ENCODE results near the gene HIF3A. TPM values are rescaled to one million over a fixed set of nuclear protein-coding genes. Genes with fewer than 3 reads are reported as not detected.
"Not testable (repeated sequence)": the region's sequence is repeated elsewhere in the genome, so short reads cannot be mapped to it uniquely, and the experiment has no call there.

Gene HIF3A
- polyA plus RNA-seq, 3 donors: 9.5 to 99.1 (median 25.0) TPM

DNA sequence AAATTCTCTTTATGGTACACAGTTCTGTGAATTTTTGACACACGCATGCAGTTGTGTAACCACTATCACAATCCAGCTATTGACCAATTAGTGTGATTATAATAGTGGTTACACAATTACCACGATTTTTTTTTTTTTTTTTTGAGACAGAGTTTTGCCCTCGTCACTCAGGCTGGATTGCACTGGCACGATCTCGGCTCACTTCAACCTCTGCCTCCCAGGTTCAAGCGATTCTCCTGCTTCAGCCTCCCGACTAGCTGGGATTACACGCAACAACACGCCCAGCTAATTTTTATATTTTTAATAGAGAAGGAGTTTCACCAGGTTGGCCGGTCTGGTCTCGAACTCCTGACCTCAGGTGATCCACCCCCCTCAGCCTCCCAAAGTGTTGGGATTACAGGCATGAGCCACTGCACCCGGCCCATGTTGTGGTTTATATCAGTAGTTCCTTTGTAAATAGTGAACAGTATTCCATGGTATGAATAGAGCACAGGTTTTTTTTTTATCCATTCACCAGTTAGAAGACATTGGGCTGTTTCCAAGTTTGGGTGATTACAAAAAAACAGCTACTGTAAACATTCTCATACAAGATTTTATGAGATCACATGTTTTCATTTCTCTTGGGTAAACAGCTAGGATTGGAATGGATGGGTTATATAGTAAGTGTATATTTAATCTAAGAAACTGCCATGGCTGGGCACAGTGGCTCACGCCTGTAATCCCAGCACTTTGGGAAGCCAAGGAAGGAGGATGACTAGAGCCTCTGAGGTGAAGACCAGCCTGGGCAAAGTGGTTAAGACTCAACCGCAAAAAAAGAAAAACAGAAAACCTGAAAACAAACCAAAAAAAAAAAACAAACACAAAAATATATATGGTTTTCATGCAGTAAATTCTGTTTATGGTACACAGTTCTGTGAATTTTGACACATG is 17.0 kb downstream of the HIF3A start:
- not testable (repeated sequence) for H3K27ac ChIP-seq (ENCODE audit: low read depth, low read length)
- 76 to 82% (median 81%) methylated on average over 14 of the region's 14 CpGs for WGBS, 3 donors

GRCh38 chr19:46317339-46317738 is 20.5 kb downstream of the HIF3A start:
- no peak overlapping the region for H3K27ac ChIP-seq (ENCODE audit: low read depth, low read length)

GRCh38 chr19:46319613-46320012 is 22.8 kb downstream of the HIF3A start:
- no peak overlapping the region for H3K27ac ChIP-seq (ENCODE audit: low read depth, low read length)
- 87 to 92% (median 87%) methylated on average over 6 of the region's 6 CpGs for WGBS, 3 donors

More at GRCh38 chr19:46317339-46317738, 20.5 kb downstream of the HIF3A start:
- 67 to 73% (median 67%) methylated on average over 2 of the region's 2 CpGs for WGBS, 3 donors

DNA sequence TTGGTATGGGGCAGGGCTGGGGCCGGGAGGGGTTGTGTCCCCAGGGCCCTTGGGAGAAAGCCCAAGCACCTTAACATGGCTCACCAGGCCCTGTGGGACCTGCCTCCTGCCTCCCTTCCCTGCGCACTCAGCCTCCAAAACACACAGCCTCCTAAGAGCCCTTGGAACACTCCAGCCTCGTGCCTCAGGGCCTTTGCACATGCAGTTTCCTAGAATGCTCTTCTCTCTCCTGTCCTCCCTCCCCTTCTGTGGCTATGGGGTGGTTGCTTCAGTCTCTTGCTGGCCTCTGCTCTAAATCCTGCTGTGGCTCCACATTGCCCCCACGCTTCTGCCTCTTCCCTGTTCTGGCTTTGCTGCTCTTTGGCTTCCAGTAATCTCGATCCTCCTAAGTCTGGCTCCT is 23.7 kb downstream of the HIF3A start:
- WGBS, 3 donors: 90 to 98% (median 97%) methylated on average over 4 to 5 of the region's 5 CpGs

DNA sequence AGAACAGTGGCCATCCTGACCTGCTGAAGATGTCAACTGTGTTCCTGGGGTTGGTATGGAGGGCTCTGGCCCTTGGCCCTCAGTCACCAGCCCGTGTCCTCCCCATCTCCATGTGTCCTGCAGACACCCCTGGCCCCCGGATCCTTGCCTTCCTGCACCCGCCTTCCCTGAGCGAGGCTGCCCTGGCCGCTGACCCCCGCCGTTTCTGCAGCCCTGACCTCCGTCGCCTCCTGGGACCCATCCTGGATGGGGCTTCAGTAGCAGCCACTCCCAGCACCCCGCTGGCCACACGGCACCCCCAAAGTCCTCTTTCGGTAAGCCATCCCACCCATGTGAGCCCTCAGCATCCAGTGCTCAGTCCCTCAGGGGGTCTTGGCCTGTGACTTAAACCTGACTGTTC is 24.8 kb downstream of the HIF3A start:
- WGBS, 3 donors: 91 to 94% (median 93%) methylated on average over 12 of the region's 12 CpGs
- H3K27ac ChIP-seq (ENCODE audit: low read depth, low read length): no peak overlapping the region

More for the DNA sequence above, 23.7 kb downstream of the HIF3A start:
- H3K27ac ChIP-seq (ENCODE audit: low read depth, low read length): no peak overlapping the region

DNA sequence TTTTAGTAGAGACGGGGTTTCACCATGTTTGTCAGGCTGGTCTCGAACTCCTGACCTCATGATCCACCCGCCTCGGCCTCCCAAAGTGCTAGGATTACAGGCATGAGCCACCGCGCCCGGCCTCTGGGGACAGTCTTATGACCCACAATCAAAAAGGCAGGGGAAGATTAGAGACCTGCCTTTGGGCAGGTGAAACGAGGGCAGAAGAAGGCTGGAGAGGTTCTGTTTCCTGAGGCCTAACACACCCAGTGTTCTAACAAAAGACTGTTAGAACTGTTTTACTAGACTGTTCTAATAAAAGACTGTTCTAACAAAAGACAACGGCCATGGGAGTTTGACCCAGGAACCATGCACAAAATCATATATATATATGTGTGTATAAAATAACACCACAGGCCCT is 26.4 kb downstream of the HIF3A start:
- not testable (repeated sequence) for H3K27ac ChIP-seq (ENCODE audit: low read depth, low read length)
- 85 to 93% (median 89%) methylated on average over 9 of the region's 9 CpGs for WGBS, 3 donors

- WGBS, 3 donors: 69 to 86% (median 84%) methylated on average over 3 of the region's 3 CpGs
- H3K27ac ChIP-seq (ENCODE audit: low read depth, low read length): no peak overlapping the region
Measured at GRCh38 chr19:46324277-46324676, 27.4 kb downstream of the HIF3A start.

- 93 to 94% (median 94%) methylated on average over 4 of the region's 4 CpGs for WGBS, 3 donors
- H3K27ac ChIP-seq (ENCODE audit: low read depth, low read length): no peak overlapping the region
Measured at GRCh38 chr19:46326608-46327007, 29.8 kb downstream of the HIF3A start.

DNA sequence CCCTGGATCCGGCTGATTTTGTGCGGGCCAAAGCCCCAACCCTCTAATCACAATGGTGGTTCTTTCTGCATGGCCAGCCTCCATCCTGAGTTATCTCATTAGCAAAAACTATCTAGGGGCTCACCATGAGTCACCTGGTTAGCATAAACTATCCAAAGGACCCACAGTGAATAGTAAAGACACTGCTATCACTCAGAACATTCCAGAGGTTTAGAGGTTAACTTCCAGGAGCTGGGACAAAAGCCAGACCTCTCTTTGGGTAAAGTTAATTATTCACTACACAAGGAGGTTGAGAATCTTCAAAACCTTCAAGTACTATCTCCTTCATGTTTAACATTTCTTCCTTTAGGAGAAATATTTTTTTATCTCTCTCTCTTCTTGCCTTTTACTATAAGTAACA is 31.2 kb downstream of the HIF3A start:
- no peak overlapping the region for H3K27ac ChIP-seq (ENCODE audit: low read depth, low read length)
- 97 to 98% (median 98%) methylated on average over 2 of the region's 2 CpGs for WGBS, 3 donors

GRCh38 chr19:46330319-46330918 is 33.6 kb downstream of the HIF3A start:
- H3K27ac ChIP-seq (ENCODE audit: low read depth, low read length): no peak overlapping the region
- 83 to 92% (median 92%) methylated on average over 2 of the region's 2 CpGs for WGBS, 3 donors

DNA sequence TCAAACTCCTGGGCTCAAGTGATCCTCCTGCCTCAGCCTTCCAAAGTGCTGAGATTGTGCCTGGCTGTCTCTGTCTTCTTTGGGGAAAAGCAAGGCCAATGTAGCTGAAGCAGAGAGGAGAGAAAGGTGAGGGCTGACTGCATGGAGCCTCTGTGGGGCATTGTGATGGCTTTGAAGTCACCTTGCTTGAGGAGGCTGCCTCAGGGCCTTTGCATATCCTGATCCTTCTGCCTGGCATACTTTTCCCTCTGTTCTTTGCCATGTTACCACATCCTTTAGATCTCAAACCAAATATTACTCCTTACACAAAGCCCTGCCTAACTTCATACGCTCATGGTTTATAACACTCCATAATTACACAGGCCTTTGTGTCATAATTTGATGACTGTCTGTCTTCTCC is 40.6 kb downstream of the HIF3A start:
- H3K27ac ChIP-seq (ENCODE audit: low read depth, low read length): no peak overlapping the region
- WGBS, 3 donors: 89 to 96% (median 93%) methylated on average over 1 of the region's 1 CpG

- WGBS, 3 donors: 66 to 72% (median 72%) methylated on average over 10 of the region's 10 CpGs
- H3K27ac ChIP-seq (ENCODE audit: low read depth, low read length): no peak overlapping the region
Measured at GRCh38 chr19:46339446-46339845, 42.6 kb downstream of the HIF3A start.

GRCh38 chr19:46340051-46340659 is 43.3 kb downstream of the HIF3A start:
- WGBS, 3 donors: 94 to 97% (median 94%) methylated on average over 11 of the region's 11 CpGs
- H3K27ac ChIP-seq (ENCODE audit: low read depth, low read length): no peak overlapping the region

GRCh38 chr19:46341937-46342336 is 45.1 kb downstream of the HIF3A start:
- 78 to 90% (median 90%) methylated on average over 3 of the region's 3 CpGs for WGBS, 3 donors
- H3K27ac ChIP-seq (ENCODE audit: low read depth, low read length): no peak overlapping the region

DNA sequence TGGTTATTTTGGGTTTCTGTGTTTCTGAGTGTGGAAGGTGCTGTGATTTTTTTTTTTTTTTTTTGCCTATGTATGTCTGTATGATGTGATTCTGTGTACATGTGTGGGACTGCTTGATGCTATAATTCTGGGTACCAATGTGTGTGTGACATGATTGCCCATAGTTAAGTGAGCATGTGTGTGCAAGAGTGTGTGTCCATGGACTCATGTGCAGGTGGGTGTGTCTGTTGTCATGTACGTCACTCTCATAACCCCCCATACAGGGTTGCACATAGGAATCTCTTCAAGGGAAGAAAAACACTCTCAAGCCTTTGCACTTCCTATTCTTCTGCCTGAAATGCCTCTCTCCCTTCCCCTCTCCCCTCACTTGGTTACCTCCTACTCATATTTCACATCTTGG is 47.5 kb downstream of the HIF3A start:
- H3K27ac ChIP-seq (ENCODE audit: low read depth, low read length): no peak overlapping the region
- WGBS, 3 donors: 57 to 64% (median 60%) methylated on average over 1 of the region's 1 CpG

GRCh38 chr19:46345157-46345556 is 48.3 kb downstream of the HIF3A start:
- H3K27ac ChIP-seq (ENCODE audit: low read depth, low read length): no peak overlapping the region
- 89 to 93% (median 93%) methylated on average over 5 of the region's 5 CpGs for WGBS, 3 donors

GRCh38 chr19:46346821-46347571 is 50.2 kb downstream of the HIF3A start, which contains the start of gene PPP5C:
Gene PPP5C (plus strand): TSS chr19:46347087. CDS start chr19:46347097, 10 bp downstream.
- 0 to 1% (median 0%) methylated on average over 54 to 62 of the region's 62 CpGs for WGBS, 3 donors
- no peak within 1 kb of the TSS for H3K27ac ChIP-seq (ENCODE audit: low read depth, low read length)

DNA sequence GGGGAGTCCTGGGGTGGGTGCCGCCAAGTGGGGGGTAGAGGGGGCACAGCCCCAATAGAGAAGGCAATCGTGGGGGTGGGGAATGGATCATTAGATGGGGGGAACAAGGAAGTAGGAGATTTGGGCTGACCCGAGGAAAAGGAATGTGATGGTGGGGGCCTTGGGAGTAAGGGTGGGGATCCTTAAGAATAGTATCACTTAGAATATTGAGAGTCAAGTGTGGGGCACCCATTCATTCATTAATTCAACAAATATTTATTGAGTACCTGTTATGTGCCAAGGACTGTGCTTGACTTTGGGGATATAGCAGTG is 50.7 kb downstream of the HIF3A start:
- H3K27ac ChIP-seq (ENCODE audit: low read depth, low read length): no peak overlapping the region
- 0 to 6% (median 0%) methylated on average over 3 of the region's 3 CpGs for WGBS, 3 donors

DNA sequence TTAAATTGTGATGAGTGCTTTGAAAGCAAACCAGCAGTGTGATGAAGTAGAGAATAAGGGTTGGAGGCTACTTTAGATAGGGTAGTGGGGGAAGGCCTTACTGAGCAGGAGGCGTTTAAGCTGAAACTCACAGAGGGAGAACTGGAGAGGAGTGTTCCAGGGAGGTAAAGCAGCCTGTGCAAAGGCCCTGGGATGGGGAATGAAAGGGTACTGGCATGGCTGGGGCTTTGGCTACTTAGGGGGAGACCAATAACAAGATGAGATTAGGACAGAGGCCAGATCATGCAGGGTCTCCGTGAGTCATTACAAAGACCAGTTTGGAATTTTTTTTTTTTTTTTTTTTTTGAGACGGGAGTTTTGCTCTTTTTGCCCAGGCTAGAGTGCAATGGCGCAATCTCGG is 51.1 kb downstream of the HIF3A start:
- H3K27ac ChIP-seq (ENCODE audit: low read depth, low read length): no peak overlapping the region
- WGBS, 3 donors: 76 to 81% (median 79%) methylated on average over 5 of the region's 5 CpGs
